AG09319 (cell line): ENCODE data around the gene SLC1A3.

Source experiments
- DNase-seq: peaks from one replicate; pipeline ENCODE4 v3.0.0-alpha.2; 2010; ENCODE audit warnings: low read depth; ENCODE audit errors: extremely low read depth
- CTCF ChIP-seq: IDR thresholded peaks from 2 replicates; pipeline ENCODE4 v1.5.1; 2011; ENCODE audit warnings: low read depth, mild to moderate bottlenecking, inconsistent platforms, low read length, moderate library complexity

The SLC1A3 gene

GRCh38 chr5:36623832-36624231, 17.4 kb downstream of the SLC1A3 start:
- DNase-seq, result no peak
- no peak for TF ChIP-seq CTCF

- DNase-seq, result no peak
- no peak for TF ChIP-seq CTCF
Measured at GRCh38 chr5:36624277-36624676, 17.9 kb downstream of the SLC1A3 start.

GRCh38 chr5:36628695-36629094, 22.3 kb downstream of the SLC1A3 start:
- TF ChIP-seq CTCF, result no peak
- no peak for DNase-seq

GRCh38 chr5:36629729-36630128, 23.3 kb downstream of the SLC1A3 start:
- TF ChIP-seq CTCF, result no peak

GRCh38 chr5:36630201-36631145, 24.1 kb downstream of the SLC1A3 start:
- TF ChIP-seq CTCF, result no peak
- DNase-seq, result no peak

More at GRCh38 chr5:36629729-36630128, 23.3 kb downstream of the SLC1A3 start:
- DNase-seq, result no peak

GRCh38 chr5:36631154-36631553, 24.7 kb downstream of the SLC1A3 start:
- no peak for DNase-seq
- TF ChIP-seq CTCF, result no peak

GRCh38 chr5:36631620-36632362, 25.4 kb downstream of the SLC1A3 start:
- no peak for DNase-seq
- no peak for TF ChIP-seq CTCF
